ENCODE measurements around the gene ADAM15.

The ADAM15 gene, protein sequence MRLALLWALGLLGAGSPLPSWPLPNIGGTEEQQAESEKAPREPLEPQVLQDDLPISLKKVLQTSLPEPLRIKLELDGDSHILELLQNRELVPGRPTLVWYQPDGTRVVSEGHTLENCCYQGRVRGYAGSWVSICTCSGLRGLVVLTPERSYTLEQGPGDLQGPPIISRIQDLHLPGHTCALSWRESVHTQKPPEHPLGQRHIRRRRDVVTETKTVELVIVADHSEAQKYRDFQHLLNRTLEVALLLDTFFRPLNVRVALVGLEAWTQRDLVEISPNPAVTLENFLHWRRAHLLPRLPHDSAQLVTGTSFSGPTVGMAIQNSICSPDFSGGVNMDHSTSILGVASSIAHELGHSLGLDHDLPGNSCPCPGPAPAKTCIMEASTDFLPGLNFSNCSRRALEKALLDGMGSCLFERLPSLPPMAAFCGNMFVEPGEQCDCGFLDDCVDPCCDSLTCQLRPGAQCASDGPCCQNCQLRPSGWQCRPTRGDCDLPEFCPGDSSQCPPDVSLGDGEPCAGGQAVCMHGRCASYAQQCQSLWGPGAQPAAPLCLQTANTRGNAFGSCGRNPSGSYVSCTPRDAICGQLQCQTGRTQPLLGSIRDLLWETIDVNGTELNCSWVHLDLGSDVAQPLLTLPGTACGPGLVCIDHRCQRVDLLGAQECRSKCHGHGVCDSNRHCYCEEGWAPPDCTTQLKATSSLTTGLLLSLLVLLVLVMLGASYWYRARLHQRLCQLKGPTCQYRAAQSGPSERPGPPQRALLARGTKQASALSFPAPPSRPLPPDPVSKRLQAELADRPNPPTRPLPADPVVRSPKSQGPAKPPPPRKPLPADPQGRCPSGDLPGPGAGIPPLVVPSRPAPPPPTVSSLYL

DNA sequence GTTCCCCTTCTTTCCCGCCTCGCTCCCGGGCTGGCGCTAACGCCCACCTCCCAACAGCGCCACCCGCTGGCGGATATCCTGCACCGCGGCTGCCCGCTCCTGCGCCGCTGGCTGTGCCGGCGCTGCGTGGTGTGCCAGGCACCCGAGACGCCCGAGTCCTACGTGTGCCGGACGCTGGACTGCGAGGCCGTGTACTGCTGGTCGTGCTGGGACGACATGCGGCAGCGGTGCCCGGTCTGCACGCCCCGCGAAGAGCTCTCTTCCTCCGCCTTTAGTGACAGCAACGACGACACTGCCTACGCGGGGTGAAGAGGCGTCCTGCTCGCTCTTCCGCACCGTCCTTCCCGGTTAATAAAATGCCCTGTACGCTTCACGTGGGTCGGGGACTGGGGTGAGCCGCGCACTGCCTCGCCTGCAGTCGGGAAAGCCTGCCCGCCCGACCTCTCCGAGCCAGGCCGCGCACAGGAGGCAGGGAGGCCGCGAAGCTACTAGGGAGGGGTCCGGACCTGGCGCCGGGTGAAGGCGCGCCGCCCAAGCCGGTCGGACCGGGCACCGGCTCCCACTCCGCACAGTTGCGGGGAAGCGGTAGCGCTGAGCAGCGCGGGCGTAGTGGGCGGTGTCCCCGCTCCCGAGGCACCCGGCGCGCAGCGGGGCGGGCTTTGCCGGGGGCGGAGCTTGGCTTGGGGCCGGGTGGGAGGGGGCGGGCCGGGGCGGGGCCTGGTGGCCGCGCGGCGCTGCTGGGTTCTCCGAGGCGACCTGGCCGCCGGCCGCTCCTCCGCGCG lies at the start of gene ADAM15:
TSS of gene ADAM15 (plus strand) at position 757 of the 782 bp plus-strand sequence. CDS start 71 bp downstream, outside the sequence.
- Histone ChIP-seq H3K36me3 (ENCODE audit: insufficient read depth, low read depth, low read length) (no peaks in the 10 kb centered on the region), H3K9me3 (ENCODE audit: insufficient read depth, low read depth, low read length) (no peaks in the 10 kb centered on the region), H3K9ac (ENCODE audit: low read depth, low read length) (peak within 1 kb of the TSS; percentile 63; the same call in 1 of the 2 replicates), H3K4me1 (ENCODE audit: insufficient read depth, low read length) (peaks cover 7% of the 10 kb centered on the region; the same call in 1 of the 2 replicates), H3K4me3 (ENCODE audit: low read length) (peak within 1 kb of the TSS; percentile 86), H3K27ac (ENCODE audit: low read length) (no peak within 1 kb of the TSS), H3K27me3 (ENCODE audit: insufficient read depth, low read length) (peaks cover 29% of the 10 kb centered on the region)

- Histone ChIP-seq H3K9ac (ENCODE audit: low read depth, low read length) (peak overlapping the region; percentile 79; the same call in 1 of the 2 replicates), H3K27ac (ENCODE audit: low read length) (peak overlapping the region; percentile 11), H3K27me3 (ENCODE audit: insufficient read depth, low read length) (no peaks in the 10 kb centered on the region)
These were observed 49.8 kb upstream of the ADAM15 start for GRCh38 chr1:155001425-155001674.

GRCh38 chr1:155001675-155002463 lies 49.2 kb upstream of the ADAM15 start:
- Histone ChIP-seq H3K9ac (ENCODE audit: low read depth, low read length) (peak overlapping the region; percentile 79; the same call in 1 of the 2 replicates), H3K27me3 (ENCODE audit: insufficient read depth, low read length) (no peaks in the 10 kb centered on the region), H3K4me1 (ENCODE audit: insufficient read depth, low read length) (peaks cover 15% of the 10 kb centered on the region; the same call in 1 of the 2 replicates), H3K9me3 (ENCODE audit: insufficient read depth, low read depth, low read length) (no peaks in the 10 kb centered on the region), H3K36me3 (ENCODE audit: insufficient read depth, low read depth, low read length) (no peaks in the 10 kb centered on the region), H3K27ac (ENCODE audit: low read length) (peak overlapping the region; percentile 11), H3K4me3 (ENCODE audit: low read length) (peak overlapping the region; percentile 91)

More at GRCh38 chr1:155001425-155001674, 49.8 kb upstream of the ADAM15 start:
- no peaks in the 10 kb centered on the region for H3K36me3 ChIP-seq (ENCODE audit: insufficient read depth, low read depth, low read length)
- peaks cover 15% of the 10 kb centered on the region; the same call in 1 of the 2 replicates for H3K4me1 ChIP-seq (ENCODE audit: insufficient read depth, low read length)
- peak overlapping the region; percentile 91 for H3K4me3 ChIP-seq (ENCODE audit: low read length)
- no peaks in the 10 kb centered on the region for H3K9me3 ChIP-seq (ENCODE audit: insufficient read depth, low read depth, low read length)

- H3K9ac ChIP-seq (ENCODE audit: low read depth, low read length) = peak within 1 kb of the TSS; percentile 92
- H3K27me3 ChIP-seq (ENCODE audit: insufficient read depth, low read length) = no peaks in the 10 kb centered on the region
- H3K4me1 ChIP-seq (ENCODE audit: insufficient read depth, low read length) = peaks cover 17% of the 10 kb centered on the region; the same call in 1 of the 2 replicates
- H3K9me3 ChIP-seq (ENCODE audit: insufficient read depth, low read depth, low read length) = no peaks in the 10 kb centered on the region
- no peaks in the 10 kb centered on the region for H3K36me3 ChIP-seq (ENCODE audit: insufficient read depth, low read depth, low read length)
- H3K27ac ChIP-seq (ENCODE audit: low read length) = peak within 1 kb of the TSS; percentile 93
- H3K4me3 ChIP-seq (ENCODE audit: low read length) = peak within 1 kb of the TSS; percentile 96
These were observed 48.5 kb upstream of the ADAM15 start, which contains the start of gene ZBTB7B for GRCh38 chr1:155002464-155003226. ZBTB7B (plus strand) TSS chr1:155002802; CDS start chr1:155014661, 11,859 bp downstream.

DNA sequence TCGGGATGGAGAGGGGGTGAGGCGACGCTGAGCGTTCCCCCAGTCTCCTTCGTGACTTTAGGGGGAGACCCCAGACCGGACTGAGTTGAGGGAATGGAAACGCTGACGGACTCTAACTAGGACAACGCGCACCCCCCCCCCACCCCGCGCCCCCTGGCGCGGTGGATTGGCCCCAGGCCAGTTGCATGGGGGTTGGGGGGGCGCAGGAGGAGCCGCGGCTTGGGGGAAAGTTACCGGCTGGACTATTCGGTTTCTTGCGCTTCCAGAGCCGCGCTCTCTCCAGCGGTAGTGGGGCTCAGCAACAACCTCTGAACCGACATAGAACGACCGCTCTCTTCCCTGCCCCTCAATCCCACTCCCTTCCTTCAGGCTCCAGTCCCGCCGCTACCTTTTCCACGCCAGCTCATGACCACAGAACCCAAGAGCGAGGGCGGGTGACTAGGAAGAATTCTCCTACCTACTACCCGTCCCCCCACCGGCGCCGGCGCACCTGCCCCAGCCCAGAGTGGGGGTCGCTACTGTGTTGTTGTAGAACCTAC lies 47.8 kb upstream of the ADAM15 start:
- Histone ChIP-seq H3K27ac (ENCODE audit: low read length) (peak overlapping the region; percentile 93), H3K4me3 (ENCODE audit: low read length) (peak overlapping the region; percentile 96), H3K36me3 (ENCODE audit: insufficient read depth, low read depth, low read length) (no peaks in the 10 kb centered on the region), H3K4me1 (ENCODE audit: insufficient read depth, low read length) (peaks cover 21% of the 10 kb centered on the region; the same call in 1 of the 2 replicates), H3K9ac (ENCODE audit: low read depth, low read length) (peak overlapping the region; percentile 92), H3K27me3 (ENCODE audit: insufficient read depth, low read length) (no peaks in the 10 kb centered on the region), H3K9me3 (ENCODE audit: insufficient read depth, low read depth, low read length) (no peaks in the 10 kb centered on the region)

DNA sequence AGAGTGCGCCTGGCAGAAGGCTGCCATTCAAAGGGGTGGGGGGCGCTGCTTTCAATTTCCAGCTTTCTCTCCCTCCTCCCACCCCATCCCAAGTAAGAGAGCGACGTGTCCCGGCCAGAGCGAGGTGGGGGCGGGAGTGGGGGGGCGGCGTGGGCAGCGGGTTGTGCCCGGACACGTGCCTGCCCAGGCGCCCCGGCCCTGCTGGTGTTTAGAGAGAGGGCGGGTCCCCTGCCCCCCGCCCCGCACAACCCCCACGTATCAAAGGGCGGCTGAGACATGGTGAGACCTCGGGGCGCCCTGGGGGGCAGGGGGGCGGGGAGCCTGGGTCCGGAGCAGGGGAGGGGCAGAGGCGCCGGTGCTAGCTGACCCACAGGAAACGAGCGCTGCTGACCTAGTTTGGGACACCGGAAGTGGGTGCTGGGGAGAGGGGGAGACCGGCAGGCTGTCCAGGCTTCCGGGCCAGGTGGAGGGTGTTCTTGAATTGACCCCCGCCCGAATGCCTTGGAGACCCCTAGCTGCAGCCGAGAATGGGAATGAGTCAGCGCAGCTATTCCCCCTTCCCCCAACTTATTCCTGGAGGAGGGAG lies 47.3 kb upstream of the ADAM15 start:
- peak overlapping the region; percentile 92; the same call in 1 of the 2 replicates for H3K9ac ChIP-seq (ENCODE audit: low read depth, low read length)
- no peaks in the 10 kb centered on the region for H3K9me3 ChIP-seq (ENCODE audit: insufficient read depth, low read depth, low read length)
- no peaks in the 10 kb centered on the region for H3K27me3 ChIP-seq (ENCODE audit: insufficient read depth, low read length)
- peak overlapping the region; percentile 96 for H3K4me3 ChIP-seq (ENCODE audit: low read length)
- H3K27ac ChIP-seq (ENCODE audit: low read length) = peak overlapping the region; percentile 93
- H3K36me3 ChIP-seq (ENCODE audit: insufficient read depth, low read depth, low read length) = no peaks in the 10 kb centered on the region
- H3K4me1 ChIP-seq (ENCODE audit: insufficient read depth, low read length) = peaks cover 24% of the 10 kb centered on the region; the same call in 1 of the 2 replicates

- H3K9ac ChIP-seq (ENCODE audit: low read depth, low read length) = peak overlapping the region; percentile 92; the same call in 1 of the 2 replicates
- H3K4me3 ChIP-seq (ENCODE audit: low read length) = peak overlapping the region; percentile 96
- no peaks in the 10 kb centered on the region for H3K27me3 ChIP-seq (ENCODE audit: insufficient read depth, low read length)
- peaks cover 24% of the 10 kb centered on the region; the same call in 1 of the 2 replicates for H3K4me1 ChIP-seq (ENCODE audit: insufficient read depth, low read length)
- H3K27ac ChIP-seq (ENCODE audit: low read length) = peak overlapping the region; percentile 93
- H3K36me3 ChIP-seq (ENCODE audit: insufficient read depth, low read depth, low read length) = no peaks in the 10 kb centered on the region
- H3K9me3 ChIP-seq (ENCODE audit: insufficient read depth, low read depth, low read length) = no peaks in the 10 kb centered on the region
These were observed 46.6 kb upstream of the ADAM15 start for GRCh38 chr1:155004352-155005075.

- H3K4me3 ChIP-seq (ENCODE audit: low read length) = peak overlapping the region; percentile 96; the same call in 1 of the 2 replicates
- peak overlapping the region; percentile 92; the same call in 1 of the 2 replicates for H3K9ac ChIP-seq (ENCODE audit: low read depth, low read length)
- H3K36me3 ChIP-seq (ENCODE audit: insufficient read depth, low read depth, low read length) = no peaks in the 10 kb centered on the region
- no peaks in the 10 kb centered on the region for H3K27me3 ChIP-seq (ENCODE audit: insufficient read depth, low read length)
- no peaks in the 10 kb centered on the region for H3K9me3 ChIP-seq (ENCODE audit: insufficient read depth, low read depth, low read length)
- peaks cover 21% of the 10 kb centered on the region; the same call in 1 of the 2 replicates for H3K4me1 ChIP-seq (ENCODE audit: insufficient read depth, low read length)
- H3K27ac ChIP-seq (ENCODE audit: low read length) = no peak overlapping the region
These were observed 45.8 kb upstream of the ADAM15 start for GRCh38 chr1:155005076-155006011.
